HUES64 (cell line): ENCODE data around the gene GAB1.

Experiments used
- H3K27ac ChIP-seq: 2 replicates; pipeline ENCODE4 v1.7.0; 2013; ENCODE audit warnings: low read depth, low read length, inconsistent platforms
- H3K27me3 ChIP-seq: 2 replicates; pipeline ENCODE4 v1.6.1; 2013; ENCODE audit warnings: mild to moderate bottlenecking, low read length; ENCODE audit not compliant: insufficient read depth
- H3K36me3 ChIP-seq: 2 replicates; pipeline ENCODE4 v1.6.1; 2013; ENCODE audit warnings: mild to moderate bottlenecking, low read length; ENCODE audit not compliant: insufficient read depth
- H3K4me1 ChIP-seq: 2 replicates; pipeline ENCODE4 v1.6.1; 2013; ENCODE audit warnings: mild to moderate bottlenecking, low read length, moderate library complexity; ENCODE audit not compliant: insufficient read depth
- H3K4me3 ChIP-seq: 2 replicates; pipeline ENCODE4 v1.5.1; 2013; ENCODE audit warnings: mild to moderate bottlenecking, low read length, moderate library complexity
- H3K9ac ChIP-seq: 2 replicates; pipeline ENCODE4 v1.6.1; 2013; ENCODE audit warnings: mild to moderate bottlenecking, low read depth, low read length
- H3K9me3 ChIP-seq: 2 replicates; pipeline ENCODE4 v1.6.1; 2013; ENCODE audit warnings: low read depth, low read length; ENCODE audit not compliant: insufficient read depth
- WGBS: fragments of 150-250, 120-280 bp; methylation state at CpG from one replicate; pipeline ENCODE4 v1.1.7; 2013; ENCODE audit warnings: missing lambda C conversion rate; 5-methylcytosine and 5-hydroxymethylcytosine counted together

The GAB1 gene

GRCh38 chr4:143421609-143422008 is 84.9 kb downstream of the GAB1 start:
- Histone ChIP-seq H3K36me3 (peaks cover 13% of the 10 kb centered on the region), H3K27me3 (no peaks in the 10 kb centered on the region), H3K4me3 (no peak overlapping the region), H3K9ac (no peak overlapping the region), H3K4me1 (no peaks in the 10 kb centered on the region), H3K9me3 (no peaks in the 10 kb centered on the region), H3K27ac (no peak overlapping the region)
- WGBS = 88% methylated on average over 1 of the region's 1 CpG

- H3K4me3 ChIP-seq = no peak overlapping the region
- H3K9me3 ChIP-seq = peaks cover under 1% of the 10 kb centered on the region; the same call in 1 of the 2 replicates
- no peaks in the 10 kb centered on the region for H3K4me1 ChIP-seq
- H3K27me3 ChIP-seq = no peaks in the 10 kb centered on the region
- no peak overlapping the region for H3K27ac ChIP-seq
- peaks cover 4% of the 10 kb centered on the region; the same call in 1 of the 2 replicates for H3K36me3 ChIP-seq
- no peak overlapping the region for H3K9ac ChIP-seq
These were observed 87.6 kb downstream of the GAB1 start for GRCh38 chr4:143424276-143424675.

GRCh38 chr4:143431526-143432257 is 95.0 kb downstream of the GAB1 start:
- Histone ChIP-seq H3K27ac (peak overlapping the region; percentile 71), H3K9me3 (peaks cover 22% of the 10 kb centered on the region), H3K27me3 (no peaks in the 10 kb centered on the region), H3K4me1 (peaks cover 9% of the 10 kb centered on the region), H3K36me3 (peaks cover 14% of the 10 kb centered on the region; the same call in 1 of the 2 replicates), H3K9ac (no peak overlapping the region), H3K4me3 (no peak overlapping the region)
- WGBS = 60% methylated on average over 10 of the region's 10 CpGs

GRCh38 chr4:143432258-143432591 is 95.5 kb downstream of the GAB1 start:
- Histone ChIP-seq H3K9me3 (peaks cover 22% of the 10 kb centered on the region), H3K9ac (no peak overlapping the region), H3K36me3 (peaks cover 14% of the 10 kb centered on the region; the same call in 1 of the 2 replicates), H3K27ac (no peak overlapping the region; the same call in 1 of the 2 replicates), H3K4me3 (no peak overlapping the region), H3K4me1 (peaks cover 9% of the 10 kb centered on the region), H3K27me3 (no peaks in the 10 kb centered on the region)
- WGBS = 90% methylated on average over 4 of the region's 4 CpGs

GRCh38 chr4:143433231-143433630 is 96.6 kb downstream of the GAB1 start:
- H3K4me3 ChIP-seq = no peak overlapping the region
- H3K9me3 ChIP-seq = peaks cover 22% of the 10 kb centered on the region
- no peak overlapping the region for H3K9ac ChIP-seq
- H3K4me1 ChIP-seq = peaks cover 9% of the 10 kb centered on the region
- WGBS = 90% methylated on average over 2 of the region's 2 CpGs
- no peak overlapping the region for H3K27ac ChIP-seq
- H3K36me3 ChIP-seq = peaks cover 20% of the 10 kb centered on the region; the same call in 1 of the 2 replicates
- H3K27me3 ChIP-seq = no peaks in the 10 kb centered on the region

GRCh38 chr4:143435955-143436354 is 99.3 kb downstream of the GAB1 start:
- Histone ChIP-seq H3K4me3 (no peak overlapping the region), H3K9me3 (peaks cover 5% of the 10 kb centered on the region), H3K36me3 (peaks cover 24% of the 10 kb centered on the region), H3K9ac (no peak overlapping the region), H3K27me3 (no peaks in the 10 kb centered on the region), H3K4me1 (peaks cover 9% of the 10 kb centered on the region), H3K27ac (no peak overlapping the region)
- 79% methylated on average over 1 of the region's 1 CpG for WGBS

- no peaks in the 10 kb centered on the region for H3K27me3 ChIP-seq
- peaks cover 22% of the 10 kb centered on the region for H3K36me3 ChIP-seq
- H3K9me3 ChIP-seq = no peaks in the 10 kb centered on the region
- no peak overlapping the region for H3K4me3 ChIP-seq
- H3K9ac ChIP-seq = no peak overlapping the region
- H3K4me1 ChIP-seq = peaks cover 5% of the 10 kb centered on the region
- WGBS = 100% methylated on average over 3 of the region's 3 CpGs
- H3K27ac ChIP-seq = no peak overlapping the region
These were observed 100.8 kb downstream of the GAB1 start for GRCh38 chr4:143437476-143437875.

- H3K4me3 ChIP-seq = no peak overlapping the region
- H3K27ac ChIP-seq = no peak overlapping the region
- 95% methylated on average over 5 of the region's 5 CpGs for WGBS
- H3K27me3 ChIP-seq = no peaks in the 10 kb centered on the region
- H3K4me1 ChIP-seq = peaks cover 5% of the 10 kb centered on the region
- peaks cover 22% of the 10 kb centered on the region for H3K36me3 ChIP-seq
- H3K9me3 ChIP-seq = no peaks in the 10 kb centered on the region
- H3K9ac ChIP-seq = no peak overlapping the region
These were observed 101.3 kb downstream of the GAB1 start for GRCh38 chr4:143437937-143438336.

- WGBS = 100% methylated on average over 2 of the region's 2 CpGs
- Histone ChIP-seq H3K27me3 (no peaks in the 10 kb centered on the region), H3K4me3 (no peak overlapping the region), H3K9me3 (no peaks in the 10 kb centered on the region), H3K4me1 (peaks cover 5% of the 10 kb centered on the region), H3K27ac (no peak overlapping the region), H3K36me3 (peaks cover 19% of the 10 kb centered on the region), H3K9ac (no peak overlapping the region)
These were observed 102.0 kb downstream of the GAB1 start for GRCh38 chr4:143438710-143439109.

GRCh38 chr4:143441109-143441508 is 104.4 kb downstream of the GAB1 start:
- no peak overlapping the region for H3K4me3 ChIP-seq
- H3K27ac ChIP-seq = no peak overlapping the region
- no peaks in the 10 kb centered on the region for H3K4me1 ChIP-seq
- no peaks in the 10 kb centered on the region for H3K9me3 ChIP-seq
- H3K9ac ChIP-seq = no peak overlapping the region
- no peaks in the 10 kb centered on the region for H3K27me3 ChIP-seq
- peaks cover 18% of the 10 kb centered on the region for H3K36me3 ChIP-seq

GRCh38 chr4:143441678-143442077 is 105.0 kb downstream of the GAB1 start:
- WGBS = 85% methylated on average over 4 of the region's 4 CpGs
- no peaks in the 10 kb centered on the region for H3K9me3 ChIP-seq
- no peaks in the 10 kb centered on the region for H3K4me1 ChIP-seq
- H3K9ac ChIP-seq = no peak overlapping the region
- H3K36me3 ChIP-seq = peaks cover 18% of the 10 kb centered on the region
- no peak overlapping the region for H3K4me3 ChIP-seq
- no peaks in the 10 kb centered on the region for H3K27me3 ChIP-seq
- no peak overlapping the region for H3K27ac ChIP-seq

GRCh38 chr4:143443728-143444127 is 107.1 kb downstream of the GAB1 start:
- no peaks in the 10 kb centered on the region for H3K4me1 ChIP-seq
- H3K27me3 ChIP-seq = no peaks in the 10 kb centered on the region
- H3K4me3 ChIP-seq = no peak overlapping the region
- H3K9me3 ChIP-seq = no peaks in the 10 kb centered on the region
- H3K9ac ChIP-seq = no peak overlapping the region
- WGBS = 100% methylated on average over 1 of the region's 1 CpG
- no peak overlapping the region for H3K27ac ChIP-seq
- peaks cover 8% of the 10 kb centered on the region for H3K36me3 ChIP-seq
